GM10248 (cell line): ENCODE measurements around the gene GATA5.

Experiments
- CTCF ChIA-PET: fragments of 300-600 bp; sonication (Branson Sonifier 250); formaldehyde crosslinking; extraction: SDS; loops from one replicate; lab custom pipeline; 2021; ENCODE audit warnings: antibody characterized with exemption; lab: Yijun Ruan, JAX
- POLR2A ChIA-PET: fragments of 350-650 bp; sonication (Branson Sonifier 250); formaldehyde crosslinking; extraction: SDS; loops from one replicate; lab custom pipeline; 2020; ENCODE audit warnings: antibody characterized with exemption; lab: Yijun Ruan, JAX
- DNase-seq: peaks from one replicate; pipeline ENCODE4 v3.0.0; 2012; ENCODE audit errors: extremely low spot score
- CTCF ChIP-seq: IDR thresholded peaks from 2 replicates; pipeline ENCODE4 v1.5.1; 2012; ENCODE audit warnings: mild to moderate bottlenecking, low read depth; ENCODE audit errors: extremely low read depth, missing control alignments, control extremely low read depth

GATA5 gene

GRCh38 chr20:62462976-62463592 is 12.7 kb downstream of the GATA5 start:
- no peak for DNase-seq
- CTCF ChIA-PET, result no interaction called here
- no peak for TF ChIP-seq CTCF
- POLR2A ChIA-PET, result no interaction called here

GRCh38 chr20:62461834-62462233 is 14.0 kb downstream of the GATA5 start:
- POLR2A ChIA-PET, result no interaction called here
- TF ChIP-seq CTCF, result no peak
- CTCF ChIA-PET, result no interaction called here
- DNase-seq, result no peak

GRCh38 chr20:62461157-62461556 is 14.6 kb downstream of the GATA5 start:
- no peak for TF ChIP-seq CTCF
- POLR2A ChIA-PET, result no interaction called here
- no peak for DNase-seq
- CTCF ChIA-PET, result no interaction called here

- DNase-seq, result no peak
- no peak for TF ChIP-seq CTCF
- POLR2A ChIA-PET, result no interaction called here
- CTCF ChIA-PET, result no interaction called here
These were observed 15.1 kb downstream of the GATA5 start for GRCh38 chr20:62460678-62461077.

GRCh38 chr20:62459488-62459887 is 16.3 kb downstream of the GATA5 start:
- CTCF ChIA-PET, result no interaction called here
- no peak for DNase-seq
- no peak for TF ChIP-seq CTCF
- POLR2A ChIA-PET, result no interaction called here

- no peak for DNase-seq
- POLR2A ChIA-PET, result no interaction called here
- CTCF ChIA-PET, result no interaction called here
- no peak for TF ChIP-seq CTCF
These were observed 17.2 kb downstream of the GATA5 start for GRCh38 chr20:62458275-62459251.
